A673 (cell line): Measurements from ENCODE around the gene HSPA6.

Experiments
- EZH2 ChIP-seq: fragments of 200-600 bp; sonication (generic); IDR thresholded peaks from 2 replicates; pipeline ENCODE4 v1.6.1; 2017; ENCODE audit warnings: borderline replicate concordance, low read depth, mild to moderate bottlenecking, mixed read lengths, antibody characterized with exemption, low read length; ENCODE audit not compliant: poor library complexity, severe bottlenecking
- TF ChIP-seq, protein P1 (sequence below): fragments of 300-800, 200-600 bp; sonication (generic); conservative IDR thresholded peaks from 2 replicates; pipeline ENCODE4 v1.5.1; 2017; ENCODE audit warnings: low read depth, mild to moderate bottlenecking, antibody characterized with exemption, low read length, moderate library complexity, mixed read lengths

DNA sequence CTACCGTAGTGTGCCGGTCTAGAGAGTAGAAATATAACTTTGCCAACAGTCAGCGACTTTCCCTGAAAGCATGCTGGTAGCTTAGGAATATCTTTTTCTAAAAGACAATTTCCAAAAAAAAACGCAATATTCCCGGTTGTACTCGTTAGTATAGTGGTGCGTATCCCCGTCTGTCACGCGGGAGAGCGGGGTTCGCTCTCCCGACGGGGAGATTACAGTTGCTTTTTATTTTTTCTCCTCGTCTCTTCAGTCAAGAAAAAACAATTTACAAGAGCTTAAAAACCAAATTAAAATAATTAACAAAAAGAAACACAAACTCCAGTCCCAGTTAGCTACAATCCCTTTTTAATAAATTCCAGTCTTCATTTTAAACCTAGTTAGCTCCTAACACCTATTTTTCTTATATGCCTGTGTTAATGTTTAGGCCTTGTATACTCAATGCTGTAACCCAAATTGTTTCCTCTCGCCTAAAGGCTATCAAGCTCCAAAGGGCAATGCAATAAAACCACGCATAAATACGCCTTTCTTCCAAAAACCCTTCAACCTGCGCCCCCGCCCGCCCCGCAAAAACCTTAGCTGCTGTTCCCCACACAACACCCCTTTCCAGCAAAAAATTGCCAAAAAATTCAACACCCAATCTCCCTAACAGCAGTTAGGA lies 7.8 kb downstream of the HSPA6 start:
- TF ChIP-seq, protein P1, sequence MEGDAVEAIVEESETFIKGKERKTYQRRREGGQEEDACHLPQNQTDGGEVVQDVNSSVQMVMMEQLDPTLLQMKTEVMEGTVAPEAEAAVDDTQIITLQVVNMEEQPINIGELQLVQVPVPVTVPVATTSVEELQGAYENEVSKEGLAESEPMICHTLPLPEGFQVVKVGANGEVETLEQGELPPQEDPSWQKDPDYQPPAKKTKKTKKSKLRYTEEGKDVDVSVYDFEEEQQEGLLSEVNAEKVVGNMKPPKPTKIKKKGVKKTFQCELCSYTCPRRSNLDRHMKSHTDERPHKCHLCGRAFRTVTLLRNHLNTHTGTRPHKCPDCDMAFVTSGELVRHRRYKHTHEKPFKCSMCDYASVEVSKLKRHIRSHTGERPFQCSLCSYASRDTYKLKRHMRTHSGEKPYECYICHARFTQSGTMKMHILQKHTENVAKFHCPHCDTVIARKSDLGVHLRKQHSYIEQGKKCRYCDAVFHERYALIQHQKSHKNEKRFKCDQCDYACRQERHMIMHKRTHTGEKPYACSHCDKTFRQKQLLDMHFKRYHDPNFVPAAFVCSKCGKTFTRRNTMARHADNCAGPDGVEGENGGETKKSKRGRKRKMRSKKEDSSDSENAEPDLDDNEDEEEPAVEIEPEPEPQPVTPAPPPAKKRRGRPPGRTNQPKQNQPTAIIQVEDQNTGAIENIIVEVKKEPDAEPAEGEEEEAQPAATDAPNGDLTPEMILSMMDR: no peak
- TF ChIP-seq EZH2: no peak
